Activated CD4-positive, alpha-beta memory T cell treated with anti-CD3 and anti-CD28 coated beads, Interleukin-2, amount 10 ng/mL, durations not matched to agents 7 days and 5 days (primary cell): Measurements from ENCODE around the gene RPL13. TPM values are rescaled to one million over a fixed set of nuclear protein-coding genes. Genes with fewer than 3 reads are reported as not detected.

ENCODE experiments used
- CTCF ChIA-PET: fragments of 350-600 bp; sonication (Branson Sonifier 250); formaldehyde crosslinking; loops from one replicate; lab custom pipeline; 2021; ENCODE audit warnings: antibody characterized with exemption, inconsistent platforms; lab: Charles Lee
- POLR2A ChIA-PET: fragments of 350-600 bp; sonication (Branson Sonifier 250); formaldehyde crosslinking; loops from one replicate; lab custom pipeline; 2021; ENCODE audit warnings: antibody characterized with exemption; lab: Charles Lee
- DNase-seq: peaks from one replicate; pipeline ENCODE4 v3.0.0-alpha.2; 2020
- H3K27ac Mint-ChIP-seq: one replicate; pipeline ENCODE4 v1.8.0; 2021; ENCODE audit warnings: mild to moderate bottlenecking, mixed read lengths
- H3K27me3 Mint-ChIP-seq: one replicate; pipeline ENCODE4 v1.8.0; 2021; ENCODE audit warnings: mixed read lengths
- H3K36me3 Mint-ChIP-seq: one replicate; pipeline ENCODE4 v1.8.0; 2021; ENCODE audit warnings: low read depth, mixed read lengths
- H3K4me1 Mint-ChIP-seq: one replicate; pipeline ENCODE4 v1.8.0; 2021; ENCODE audit warnings: mixed read lengths
- H3K4me3 Mint-ChIP-seq: one replicate; pipeline ENCODE4 v1.8.0; 2021; ENCODE audit warnings: mild to moderate bottlenecking, mixed read lengths
- H3K9me3 Mint-ChIP-seq: one replicate; pipeline ENCODE4 v1.8.0; 2021; ENCODE audit warnings: mixed read lengths
- total RNA-seq, 2 experiments: library from RNA; stranded (reverse); gene quantifications; one replicate each; pipeline ENCODE4 v1.2.3, GENCODE V29; 2021

Gene RPL13
- total RNA-seq, 2 experiments from 2014 or later = 2,083 to 2,114 TPM

- POLR2A ChIA-PET = interaction anchor here (0.9 kb wide), 1 partner anchor 39 kb away, joined by 4 read pairs; no protein-coding TSS in a partner anchor
- Mint-ChIP-seq H3K36me3 (no peaks in the 10 kb centered on the region), H3K27ac (no peak overlapping the region), H3K4me1 (peaks cover 12% of the 10 kb centered on the region), H3K27me3 (no peaks in the 10 kb centered on the region), H3K4me3 (no peak overlapping the region), H3K9me3 (no peaks in the 10 kb centered on the region)
- CTCF ChIA-PET = no interaction called here
- DNase-seq = peak; percentile 55
These were observed 41.9 kb downstream of the RPL13 start for GRCh38 chr16:89602273-89602951.

DNA sequence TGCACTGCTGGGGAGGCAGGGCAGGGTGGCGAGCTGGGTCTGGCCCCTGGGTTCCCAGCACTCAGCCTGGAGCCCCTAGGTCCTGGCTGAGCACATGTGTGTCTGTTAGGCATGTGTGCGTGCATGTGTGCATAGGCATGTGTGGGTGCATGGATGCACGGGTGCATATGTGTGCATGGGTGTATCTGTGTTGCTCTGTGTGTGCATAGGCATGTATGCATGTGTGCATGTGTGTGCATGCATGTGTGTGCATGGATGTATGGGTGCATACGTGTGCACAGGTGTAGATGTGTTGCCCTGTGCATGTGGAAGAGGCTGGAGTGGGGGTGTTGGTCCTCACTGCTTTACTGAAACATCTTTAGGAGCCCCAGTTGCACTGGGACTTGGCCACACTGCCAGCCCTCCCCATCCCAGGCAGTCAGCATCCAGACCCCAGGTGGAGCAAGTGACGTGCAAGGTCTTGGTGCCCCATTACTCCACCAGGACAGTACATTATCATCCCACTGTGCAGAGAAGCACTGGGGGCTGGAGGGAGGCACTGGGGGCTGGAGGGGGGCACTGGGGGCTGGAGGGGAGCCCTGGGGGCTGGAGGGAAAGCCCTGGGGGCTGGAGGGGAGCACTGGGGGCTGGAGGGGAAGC, 42.6 kb downstream of the RPL13 start:
- Mint-ChIP-seq H3K4me1 (peaks cover 12% of the 10 kb centered on the region), H3K4me3 (no peak overlapping the region), H3K36me3 (no peaks in the 10 kb centered on the region), H3K27ac (no peak overlapping the region), H3K27me3 (peaks cover 2% of the 10 kb centered on the region), H3K9me3 (no peaks in the 10 kb centered on the region)
- ChIA-PET CTCF (no interaction called here), POLR2A (interaction anchor here (0.9 kb wide), 1 partner anchor 38 kb away, joined by 4 read pairs; no protein-coding TSS in a partner anchor)
- DNase-seq = no peak

DNA sequence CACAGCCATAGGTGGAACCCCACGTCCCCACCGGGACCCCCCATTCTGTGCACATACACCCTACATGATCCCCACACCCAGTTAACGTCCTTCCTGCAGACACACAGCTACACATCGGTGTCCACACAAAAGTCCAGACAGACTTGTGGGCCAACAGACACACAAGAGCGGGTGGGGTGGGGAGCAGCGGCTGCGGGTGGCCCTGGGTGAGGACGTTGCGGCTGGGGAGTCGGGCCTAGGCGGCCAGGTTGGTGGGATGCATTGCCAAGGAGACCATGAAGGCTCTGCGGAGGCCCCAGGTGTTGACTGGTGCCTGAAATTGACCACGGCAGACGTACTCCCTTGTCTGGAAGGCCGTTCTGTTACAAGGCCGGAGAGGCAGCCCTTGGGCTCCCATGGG, 44.3 kb downstream of the RPL13 start:
- no peak overlapping the region for H3K4me3 Mint-ChIP-seq
- peaks cover 12% of the 10 kb centered on the region for H3K4me1 Mint-ChIP-seq
- no peaks in the 10 kb centered on the region for H3K36me3 Mint-ChIP-seq
- DNase-seq = no peak
- ChIA-PET CTCF (no interaction called here), POLR2A (no interaction called here)
- H3K27ac Mint-ChIP-seq = no peak overlapping the region
- peaks cover 2% of the 10 kb centered on the region for H3K27me3 Mint-ChIP-seq
- H3K9me3 Mint-ChIP-seq = no peaks in the 10 kb centered on the region

- DNase-seq = no peak
- ChIA-PET CTCF (no interaction called here), POLR2A (no interaction called here)
- Mint-ChIP-seq H3K4me3 (no peak overlapping the region), H3K36me3 (no peaks in the 10 kb centered on the region), H3K9me3 (no peaks in the 10 kb centered on the region), H3K27me3 (peaks cover 3% of the 10 kb centered on the region), H3K4me1 (peaks cover 12% of the 10 kb centered on the region), H3K27ac (no peak overlapping the region)
These were observed 44.9 kb downstream of the RPL13 start for GRCh38 chr16:89605186-89605970.

DNA sequence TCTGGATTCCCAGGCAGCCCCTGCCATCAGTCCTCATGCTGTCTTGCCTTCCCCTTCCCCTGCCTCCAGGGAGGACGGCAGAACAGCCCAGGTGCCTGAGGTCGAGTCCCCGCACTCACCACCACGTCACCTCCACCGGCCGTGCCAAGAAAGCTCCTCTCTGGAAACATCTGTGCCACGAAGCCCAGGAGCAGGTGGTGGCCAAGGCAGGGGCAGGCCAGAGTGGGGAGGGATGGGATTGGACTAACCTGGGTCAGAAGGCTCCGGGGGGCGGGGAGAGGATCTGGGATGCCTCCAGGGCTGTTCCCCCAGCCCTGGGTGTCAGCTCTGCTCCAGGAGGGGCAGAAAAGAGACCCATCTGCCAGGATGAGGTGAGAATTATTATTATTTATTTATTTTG, 45.5 kb downstream of the RPL13 start:
- H3K4me3 Mint-ChIP-seq = no peak overlapping the region
- CTCF ChIA-PET = no interaction called here

GRCh38 chr16:89607453-89607852, 47.0 kb downstream of the RPL13 start:
- no peaks in the 10 kb centered on the region for H3K9me3 Mint-ChIP-seq
- H3K4me1 Mint-ChIP-seq = peaks cover 7% of the 10 kb centered on the region
- peaks cover 3% of the 10 kb centered on the region for H3K27me3 Mint-ChIP-seq
- POLR2A ChIA-PET = no interaction called here
- DNase-seq = no peak
- H3K4me3 Mint-ChIP-seq = no peak overlapping the region
- H3K36me3 Mint-ChIP-seq = no peaks in the 10 kb centered on the region
- H3K27ac Mint-ChIP-seq = no peak overlapping the region
- CTCF ChIA-PET = no interaction called here

More for the DNA sequence above, 45.5 kb downstream of the RPL13 start:
- peaks cover 12% of the 10 kb centered on the region for H3K4me1 Mint-ChIP-seq
- no peaks in the 10 kb centered on the region for H3K36me3 Mint-ChIP-seq
- DNase-seq = no peak
- no peak overlapping the region for H3K27ac Mint-ChIP-seq
- no peaks in the 10 kb centered on the region for H3K9me3 Mint-ChIP-seq
- POLR2A ChIA-PET = no interaction called here
- H3K27me3 Mint-ChIP-seq = peaks cover 3% of the 10 kb centered on the region

DNA sequence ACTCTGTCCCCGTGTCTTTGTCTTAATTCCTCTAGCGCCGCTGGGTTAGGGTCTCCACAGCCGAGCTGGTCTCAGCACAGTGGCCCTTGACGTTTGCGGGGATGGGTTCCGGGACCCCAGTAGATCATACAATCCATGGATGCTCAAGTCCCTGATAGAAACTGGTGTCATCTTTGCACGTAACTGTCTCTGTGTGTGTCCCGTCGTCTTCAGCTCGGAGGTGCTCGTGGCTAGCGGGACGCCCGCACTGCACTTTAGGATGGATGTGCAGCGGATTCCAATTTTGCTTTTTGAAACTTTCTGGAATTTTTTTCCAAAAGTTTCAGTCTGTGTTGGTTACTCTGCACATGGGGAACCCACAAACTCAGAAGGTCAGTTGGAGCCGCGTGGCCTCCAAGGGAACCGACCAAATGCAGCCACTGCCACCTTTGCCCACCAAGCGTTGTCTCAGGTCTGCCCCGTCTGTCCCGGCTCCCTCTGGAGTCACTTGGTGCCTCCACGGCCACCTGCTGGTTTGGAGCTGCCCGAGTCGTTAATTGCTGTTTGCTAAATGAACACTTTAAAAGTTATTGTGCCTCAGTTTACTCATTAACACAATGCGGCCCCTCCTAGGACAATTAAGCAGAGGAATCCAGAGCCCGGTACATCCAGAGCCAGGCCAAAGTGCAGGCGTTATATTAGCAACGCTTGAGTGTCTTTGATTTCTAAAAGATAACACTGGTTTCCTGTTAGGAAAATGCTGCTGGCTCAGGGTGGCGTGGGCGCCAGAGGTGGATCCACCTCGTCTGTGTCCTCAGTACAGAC, 47.7 kb downstream of the RPL13 start:
- H3K36me3 Mint-ChIP-seq = no peaks in the 10 kb centered on the region
- DNase-seq = no peak
- H3K27me3 Mint-ChIP-seq = peaks cover 5% of the 10 kb centered on the region
- POLR2A ChIA-PET = no interaction called here
- peaks cover under 1% of the 10 kb centered on the region for H3K4me1 Mint-ChIP-seq
- H3K9me3 Mint-ChIP-seq = no peaks in the 10 kb centered on the region
- H3K27ac Mint-ChIP-seq = no peak overlapping the region
- no peak overlapping the region for H3K4me3 Mint-ChIP-seq
- CTCF ChIA-PET = interaction anchor here (0.6 kb wide), 1 partner anchor 154 kb away, joined by 3 read pairs; no protein-coding TSS in a partner anchor

- POLR2A ChIA-PET = no interaction called here
- CTCF ChIA-PET = no interaction called here
- no peak for DNase-seq
- no peaks in the 10 kb centered on the region for H3K36me3 Mint-ChIP-seq
- H3K9me3 Mint-ChIP-seq = no peaks in the 10 kb centered on the region
- H3K4me1 Mint-ChIP-seq = no peaks in the 10 kb centered on the region
- peaks cover 5% of the 10 kb centered on the region for H3K27me3 Mint-ChIP-seq
- no peak overlapping the region for H3K4me3 Mint-ChIP-seq
- H3K27ac Mint-ChIP-seq = no peak overlapping the region
These were observed 49.6 kb downstream of the RPL13 start for GRCh38 chr16:89610108-89610453.

- H3K4me3 Mint-ChIP-seq = no peak overlapping the region
- ChIA-PET POLR2A (no interaction called here), CTCF (no interaction called here)
- no peak for DNase-seq
- H3K4me1 Mint-ChIP-seq = peaks cover 10% of the 10 kb centered on the region
- no peak overlapping the region for H3K27ac Mint-ChIP-seq
- peaks cover 10% of the 10 kb centered on the region for H3K9me3 Mint-ChIP-seq
- H3K27me3 Mint-ChIP-seq = peaks cover 5% of the 10 kb centered on the region
- H3K36me3 Mint-ChIP-seq = peaks cover 3% of the 10 kb centered on the region
These were observed 52.1 kb downstream of the RPL13 start for GRCh38 chr16:89612415-89613166.

GRCh38 chr16:89613231-89613953, 52.9 kb downstream of the RPL13 start, which contains the start of gene DPEP1:
DPEP1 (plus strand) TSS chr16:89613642; CDS start chr16:89630411, 16,769 bp downstream.
- Mint-ChIP-seq H3K36me3 (peaks cover 3% of the 10 kb centered on the region), H3K4me3 (no peak within 1 kb of the TSS), H3K27me3 (peaks cover 3% of the 10 kb centered on the region), H3K4me1 (peaks cover 10% of the 10 kb centered on the region), H3K27ac (no peak within 1 kb of the TSS), H3K9me3 (peaks cover 10% of the 10 kb centered on the region)
- POLR2A ChIA-PET = no interaction called here
- no peak for DNase-seq
- CTCF ChIA-PET = no interaction called here

- H3K36me3 Mint-ChIP-seq = peaks cover 3% of the 10 kb centered on the region
- CTCF ChIA-PET = interaction anchor here (0.7 kb wide), 1 partner anchor 76 kb away, joined by 3 read pairs; no protein-coding TSS in a partner anchor
- DNase-seq = no peak
- H3K9me3 Mint-ChIP-seq = peaks cover 10% of the 10 kb centered on the region
- POLR2A ChIA-PET = no interaction called here
- peaks cover 10% of the 10 kb centered on the region for H3K4me1 Mint-ChIP-seq
- H3K4me3 Mint-ChIP-seq = no peak overlapping the region
- no peak overlapping the region for H3K27ac Mint-ChIP-seq
- H3K27me3 Mint-ChIP-seq = peaks cover 3% of the 10 kb centered on the region
These were observed 53.5 kb downstream of the RPL13 start for GRCh38 chr16:89613954-89614459.
